ENCODE measurements around the gene TMTC2.

DNA sequence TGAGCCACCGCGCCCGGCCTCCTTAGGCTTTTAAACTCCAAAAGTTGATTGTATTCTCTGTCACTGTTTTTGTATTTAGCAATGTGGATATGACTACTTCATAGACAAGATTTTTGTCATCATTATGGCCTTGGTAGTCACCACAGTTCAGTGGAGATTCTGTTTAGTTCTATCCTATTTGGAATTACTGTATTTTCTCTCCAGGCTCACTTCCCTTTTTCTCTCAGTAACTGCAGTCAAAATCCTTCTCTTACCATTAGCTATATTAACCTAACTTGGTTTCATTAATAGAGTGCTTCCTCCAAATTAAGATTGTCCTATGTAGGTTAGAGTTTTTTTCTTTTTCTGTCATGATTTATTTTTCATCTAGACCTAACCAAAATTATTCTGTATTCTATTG is 283.9 kb downstream of the TMTC2 start:
- TF ChIP-seq GATA3 (IDR thresholded peaks at IDR 0.05; ENCODE audit: low read depth, low read length) (no peak), GATA2 (IDR thresholded peaks at IDR 0.05; ENCODE audit: low read depth, low read length) (no peak)
